Caco-2 (cell line): Measurements from ENCODE around the gene SLC22A4. TPM values are rescaled to one million over a fixed set of nuclear protein-coding genes. Genes with fewer than 3 reads are reported as not detected.

Source experiments
- BruUV-seq: library from RNA; stranded (reverse); fragments of 400-500 nt; replicated peaks from 2 replicates; lab custom pipeline; 2021; lab: Mats Ljungman, UMichigan
- CTCF ChIA-PET: fragments of 300-600 bp; sonication (Branson Sonifier 250); formaldehyde crosslinking; loops from one replicate; lab custom pipeline; 2022; ENCODE audit warnings: antibody characterized with exemption; lab: Charles Lee
- POLR2A ChIA-PET: fragments of 300-600 bp; sonication (Branson Sonifier 250); formaldehyde crosslinking; loops from one replicate; lab custom pipeline; 2022; ENCODE audit warnings: antibody characterized with exemption; lab: Charles Lee
- DNase-seq, 2 experiments: peaks; one replicate each; pipeline versions ENCODE4 v3.0.0 to v3.0.0-alpha.2; 2020 to 2022
- H3K27me3 ChIP-seq: replicated peaks from 2 replicates; pipeline ENCODE4 v1.6.0; 2011; ENCODE audit warnings: low read length; ENCODE audit not compliant: control insufficient read depth, insufficient read depth
- H3K36me3 ChIP-seq: 2 replicates; pipeline ENCODE4 v1.5.1; 2011; ENCODE audit warnings: low read length; ENCODE audit not compliant: control insufficient read depth, insufficient read depth
- H3K4me1 ChIP-seq: fragments of 250-450 bp; sonication (Bioruptor Pico); 2 replicates; pipeline ENCODE4 v1.5.1; 2020; ENCODE audit warnings: mild to moderate bottlenecking
- H3K4me3 ChIP-seq: 2 replicates; pipeline ENCODE4 v1.5.1; 2011; ENCODE audit warnings: low read depth, mild to moderate bottlenecking, control low read depth, low read length
- H3K9me3 ChIP-seq: fragments of 250-450 bp; sonication (Bioruptor Pico); 2 replicates; pipeline ENCODE4 v1.5.1; 2020; ENCODE audit warnings: mild to moderate bottlenecking, moderate library complexity
- H3K27ac Mint-ChIP-seq: one replicate; pipeline ENCODE4 v1.8.0; 2022; ENCODE audit warnings: mixed read lengths; ENCODE audit not compliant: unreplicated experiment
- H3K27me3 Mint-ChIP-seq: one replicate; pipeline ENCODE4 v1.8.0; 2022; ENCODE audit warnings: mixed read lengths; ENCODE audit not compliant: insufficient read depth, unreplicated experiment
- H3K36me3 Mint-ChIP-seq: one replicate; pipeline ENCODE4 v1.8.0; 2022; ENCODE audit warnings: mild to moderate bottlenecking, mixed read lengths; ENCODE audit not compliant: insufficient read depth, unreplicated experiment
- H3K4me1 Mint-ChIP-seq: one replicate; pipeline ENCODE4 v1.8.0; 2022; ENCODE audit warnings: low read depth, mixed read lengths; ENCODE audit not compliant: unreplicated experiment
- H3K4me3 Mint-ChIP-seq: one replicate; pipeline ENCODE4 v1.8.0; 2022; ENCODE audit warnings: mild to moderate bottlenecking, moderate library complexity, mixed read lengths; ENCODE audit not compliant: unreplicated experiment
- H3K9me3 Mint-ChIP-seq: one replicate; pipeline ENCODE4 v1.8.0; 2022; ENCODE audit warnings: mixed read lengths; ENCODE audit not compliant: unreplicated experiment
- CTCF ChIP-seq, 2 experiments: fragments of 200-600 bp in 1 of 2; IDR thresholded peaks; 1 replicate in 1 of 2; 2 replicates in 1 of 2; pipeline versions ENCODE4 v1.5.1 to v1.8.0; 2011 to 2022; ENCODE audit warnings: antibody characterized with exemption in 1 of 2, control low read depth in 1 of 2, inconsistent platforms in 1 of 2, low read depth in 1 of 2, low read length in 1 of 2, mild to moderate bottlenecking in 1 of 2, moderate library complexity in 1 of 2; ENCODE audit not compliant: insufficient read depth in 1 of 2, severe bottlenecking in 1 of 2, unreplicated experiment in 1 of 2
- intact Hi-C: fragments of 100-400 bp; cut with micrococcal nuclease; formaldehyde crosslinking; loops from one replicate; pipeline ENCODE4 v1.10.0; 2022; ENCODE audit not compliant: unreplicated experiment
- total RNA-seq: library from RNA; stranded (reverse); gene quantifications from 2 replicates; pipeline ENCODE4 v1.2.3, GENCODE V29; 2022

Gene SLC22A4
- total RNA-seq, 1 experiment from 2014 or later: 1.5 TPM

- no peaks in the 10 kb centered on the region for H3K36me3 Mint-ChIP-seq
- Histone ChIP-seq H3K4me3 (no peak overlapping the region), H3K4me1 (no peaks in the 10 kb centered on the region), H3K36me3 (no peaks in the 10 kb centered on the region), H3K27me3 (no peaks in the 10 kb centered on the region), H3K9me3 (no peaks in the 10 kb centered on the region)
- CTCF ChIA-PET: no interaction called here
- intact Hi-C loops: no loop called here
- no peak overlapping the region for H3K4me3 Mint-ChIP-seq
- DNase-seq: peak in 1 of 2 experiments; percentile 16
- no peaks in the 10 kb centered on the region for H3K9me3 Mint-ChIP-seq
- H3K27me3 Mint-ChIP-seq: no peaks in the 10 kb centered on the region
- H3K27ac Mint-ChIP-seq: no peak overlapping the region
- no TSS peak for BruUV-seq
- TF ChIP-seq CTCF (IDR thresholded peaks at IDR 0.05; ENCODE audit: insufficient read depth in 1 of 2, low read depth in 1 of 2, low read length in 1 of 2, severe bottlenecking in 1 of 2, unreplicated experiment in 1 of 2): no peak
- H3K4me1 Mint-ChIP-seq: no peaks in the 10 kb centered on the region
- POLR2A ChIA-PET: no interaction called here
Measured at GRCh38 chr5:132259069-132259851, 34.9 kb upstream of the SLC22A4 start.

GRCh38 chr5:132260051-132260450 lies 34.1 kb upstream of the SLC22A4 start:
- H3K9me3 Mint-ChIP-seq: no peaks in the 10 kb centered on the region
- H3K36me3 Mint-ChIP-seq: no peaks in the 10 kb centered on the region
- H3K27ac Mint-ChIP-seq: no peak overlapping the region
- no peaks in the 10 kb centered on the region for H3K9me3 ChIP-seq
- H3K4me1 ChIP-seq: no peaks in the 10 kb centered on the region
- CTCF ChIA-PET: no interaction called here
- H3K27me3 ChIP-seq: no peaks in the 10 kb centered on the region
- H3K36me3 ChIP-seq: no peaks in the 10 kb centered on the region
- no TSS peak for BruUV-seq
- H3K4me1 Mint-ChIP-seq: no peaks in the 10 kb centered on the region
- H3K4me3 ChIP-seq: no peak overlapping the region
- POLR2A ChIA-PET: no interaction called here
- H3K4me3 Mint-ChIP-seq: no peak overlapping the region
- no peak for TF ChIP-seq CTCF (IDR thresholded peaks at IDR 0.05; ENCODE audit: insufficient read depth in 1 of 2, low read depth in 1 of 2, low read length in 1 of 2, severe bottlenecking in 1 of 2, unreplicated experiment in 1 of 2)
- no peaks in the 10 kb centered on the region for H3K27me3 Mint-ChIP-seq
- intact Hi-C loops: no loop called here
- peak in 1 of 2 experiments; percentile 16 for DNase-seq

GRCh38 chr5:132260714-132261551 lies 33.3 kb upstream of the SLC22A4 start:
- H3K4me3 ChIP-seq: no peak overlapping the region
- H3K27me3 ChIP-seq: no peaks in the 10 kb centered on the region
- BruUV-seq: no TSS peak
- intact Hi-C loops: no loop called here
- H3K36me3 ChIP-seq: no peaks in the 10 kb centered on the region
- DNase-seq: peak in 1 of 2 experiments; percentile 19
- H3K4me1 Mint-ChIP-seq: no peaks in the 10 kb centered on the region
- ChIA-PET CTCF (no interaction called here), POLR2A (no interaction called here)
- no peak for TF ChIP-seq CTCF (IDR thresholded peaks at IDR 0.05; ENCODE audit: insufficient read depth in 1 of 2, low read depth in 1 of 2, low read length in 1 of 2, severe bottlenecking in 1 of 2, unreplicated experiment in 1 of 2)
- no peaks in the 10 kb centered on the region for H3K36me3 Mint-ChIP-seq
- H3K27ac Mint-ChIP-seq: no peak overlapping the region
- no peaks in the 10 kb centered on the region for H3K9me3 Mint-ChIP-seq
- H3K4me3 Mint-ChIP-seq: no peak overlapping the region
- H3K27me3 Mint-ChIP-seq: no peaks in the 10 kb centered on the region
- H3K4me1 ChIP-seq: peaks cover 2% of the 10 kb centered on the region
- H3K9me3 ChIP-seq: no peaks in the 10 kb centered on the region
